Caco-2 (cell line): Measurements from ENCODE around the gene MGLL. TPM values are rescaled to one million over a fixed set of nuclear protein-coding genes. Genes with fewer than 3 reads are reported as not detected.

ENCODE experiments used
- BruUV-seq: library from RNA; stranded (reverse); fragments of 400-500 nt; replicated peaks from 2 replicates; lab custom pipeline; 2021; lab: Mats Ljungman, UMichigan
- CTCF ChIA-PET: fragments of 300-600 bp; sonication (Branson Sonifier 250); formaldehyde crosslinking; loops from one replicate; lab custom pipeline; 2022; ENCODE audit warnings: antibody characterized with exemption; lab: Charles Lee
- POLR2A ChIA-PET: fragments of 300-600 bp; sonication (Branson Sonifier 250); formaldehyde crosslinking; loops from one replicate; lab custom pipeline; 2022; ENCODE audit warnings: antibody characterized with exemption; lab: Charles Lee
- DNase-seq, 2 experiments: peaks; one replicate each; pipeline versions ENCODE4 v3.0.0 to v3.0.0-alpha.2; 2020 to 2022
- H3K27me3 ChIP-seq: replicated peaks from 2 replicates; pipeline ENCODE4 v1.6.0; 2011; ENCODE audit warnings: low read length; ENCODE audit not compliant: control insufficient read depth, insufficient read depth
- H3K36me3 ChIP-seq: 2 replicates; pipeline ENCODE4 v1.5.1; 2011; ENCODE audit warnings: low read length; ENCODE audit not compliant: control insufficient read depth, insufficient read depth
- H3K4me1 ChIP-seq: fragments of 250-450 bp; sonication (Bioruptor Pico); 2 replicates; pipeline ENCODE4 v1.5.1; 2020; ENCODE audit warnings: mild to moderate bottlenecking
- H3K4me3 ChIP-seq: 2 replicates; pipeline ENCODE4 v1.5.1; 2011; ENCODE audit warnings: low read depth, mild to moderate bottlenecking, control low read depth, low read length
- H3K9me3 ChIP-seq: fragments of 250-450 bp; sonication (Bioruptor Pico); 2 replicates; pipeline ENCODE4 v1.5.1; 2020; ENCODE audit warnings: mild to moderate bottlenecking, moderate library complexity
- H3K27ac Mint-ChIP-seq: one replicate; pipeline ENCODE4 v1.8.0; 2022; ENCODE audit warnings: mixed read lengths; ENCODE audit not compliant: unreplicated experiment
- H3K27me3 Mint-ChIP-seq: one replicate; pipeline ENCODE4 v1.8.0; 2022; ENCODE audit warnings: mixed read lengths; ENCODE audit not compliant: insufficient read depth, unreplicated experiment
- H3K36me3 Mint-ChIP-seq: one replicate; pipeline ENCODE4 v1.8.0; 2022; ENCODE audit warnings: mild to moderate bottlenecking, mixed read lengths; ENCODE audit not compliant: insufficient read depth, unreplicated experiment
- H3K4me1 Mint-ChIP-seq: one replicate; pipeline ENCODE4 v1.8.0; 2022; ENCODE audit warnings: low read depth, mixed read lengths; ENCODE audit not compliant: unreplicated experiment
- H3K4me3 Mint-ChIP-seq: one replicate; pipeline ENCODE4 v1.8.0; 2022; ENCODE audit warnings: mild to moderate bottlenecking, moderate library complexity, mixed read lengths; ENCODE audit not compliant: unreplicated experiment
- H3K9me3 Mint-ChIP-seq: one replicate; pipeline ENCODE4 v1.8.0; 2022; ENCODE audit warnings: mixed read lengths; ENCODE audit not compliant: unreplicated experiment
- CTCF ChIP-seq, 2 experiments: fragments of 200-600 bp in 1 of 2; IDR thresholded peaks; 1 replicate in 1 of 2; 2 replicates in 1 of 2; pipeline versions ENCODE4 v1.5.1 to v1.8.0; 2011 to 2022; ENCODE audit warnings: antibody characterized with exemption in 1 of 2, control low read depth in 1 of 2, inconsistent platforms in 1 of 2, low read depth in 1 of 2, low read length in 1 of 2, mild to moderate bottlenecking in 1 of 2, moderate library complexity in 1 of 2; ENCODE audit not compliant: insufficient read depth in 1 of 2, severe bottlenecking in 1 of 2, unreplicated experiment in 1 of 2
- intact Hi-C: fragments of 100-400 bp; cut with micrococcal nuclease; formaldehyde crosslinking; loops from one replicate; pipeline ENCODE4 v1.10.0; 2022; ENCODE audit not compliant: unreplicated experiment
- total RNA-seq: library from RNA; stranded (reverse); gene quantifications from 2 replicates; pipeline ENCODE4 v1.2.3, GENCODE V29; 2022

Gene MGLL
- total RNA-seq, 1 experiment from 2014 or later: 7.8 TPM

- intact Hi-C loops: loop anchor here (1.0 to 2.0 kb wide), 4 partner anchors 26 to 169 kb away; no protein-coding TSS in a partner anchor
- Histone ChIP-seq H3K27me3 (no peaks in the 10 kb centered on the region), H3K4me3 (no peak overlapping the region), H3K36me3 (no peaks in the 10 kb centered on the region), H3K9me3 (no peaks in the 10 kb centered on the region), H3K4me1 (peaks cover 25% of the 10 kb centered on the region)
- Mint-ChIP-seq H3K27ac (peak overlapping the region; percentile 77), H3K4me3 (no peak overlapping the region), H3K9me3 (no peaks in the 10 kb centered on the region), H3K4me1 (peaks cover 16% of the 10 kb centered on the region), H3K27me3 (no peaks in the 10 kb centered on the region), H3K36me3 (peaks cover 8% of the 10 kb centered on the region)
- ChIA-PET POLR2A (no interaction called here), CTCF (interaction anchor here (0.6 to 1.7 kb wide), 18 partner anchors 8 to 1578 kb away, joined by 3 to 19 read pairs (median 5); partner anchors contain the start of gene MGLL)
- BruUV-seq: no TSS peak
- no peak for DNase-seq
- no peak for TF ChIP-seq CTCF (IDR thresholded peaks at IDR 0.05; ENCODE audit: insufficient read depth in 1 of 2, low read depth in 1 of 2, low read length in 1 of 2, severe bottlenecking in 1 of 2, unreplicated experiment in 1 of 2)
Observed at GRCh38 chr3:127790882-127791183, 31.5 kb downstream of the MGLL start.

- Mint-ChIP-seq H3K27me3 (no peaks in the 10 kb centered on the region), H3K4me1 (peaks cover 16% of the 10 kb centered on the region), H3K36me3 (peaks cover 8% of the 10 kb centered on the region), H3K27ac (peak overlapping the region; percentile 77), H3K9me3 (no peaks in the 10 kb centered on the region), H3K4me3 (no peak overlapping the region)
- H3K36me3 ChIP-seq: no peaks in the 10 kb centered on the region
- ChIA-PET CTCF (interaction anchor here (0.6 to 1.7 kb wide), 17 partner anchors 7 to 1577 kb away, joined by 3 to 19 read pairs (median 5); partner anchors contain the start of gene MGLL), POLR2A (no interaction called here)
- H3K4me1 ChIP-seq: peaks cover 25% of the 10 kb centered on the region
- DNase-seq: no peak
- H3K27me3 ChIP-seq: no peaks in the 10 kb centered on the region
- BruUV-seq: no TSS peak
- no peak for TF ChIP-seq CTCF (IDR thresholded peaks at IDR 0.05; ENCODE audit: insufficient read depth in 1 of 2, low read depth in 1 of 2, low read length in 1 of 2, severe bottlenecking in 1 of 2, unreplicated experiment in 1 of 2)
- no peak overlapping the region for H3K4me3 ChIP-seq
- intact Hi-C loops: loop anchor here (2.0 kb wide), 2 partner anchors 27 to 43 kb away; no protein-coding TSS in a partner anchor
- no peaks in the 10 kb centered on the region for H3K9me3 ChIP-seq
Observed at GRCh38 chr3:127789990-127790881, 32.1 kb downstream of the MGLL start.

DNA sequence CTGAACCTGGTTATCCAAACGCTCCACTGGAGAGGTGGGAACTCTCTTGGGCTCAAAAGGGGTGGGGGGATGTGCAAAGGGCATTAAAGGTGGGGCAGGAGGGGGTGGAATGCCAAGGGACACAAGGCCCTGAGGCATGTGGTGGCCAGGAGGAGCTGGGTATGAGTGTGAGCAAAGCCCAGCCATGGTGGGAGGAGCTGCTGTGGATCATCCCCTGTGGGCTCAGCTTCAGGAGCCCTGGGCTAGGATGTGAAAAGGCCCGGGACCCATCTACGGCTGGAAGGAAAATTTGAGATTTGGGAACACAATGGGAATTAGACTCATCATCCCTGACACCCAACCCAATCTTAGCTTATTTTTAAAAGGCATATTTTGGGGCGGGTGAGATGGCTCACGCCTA is 33.3 kb downstream of the MGLL start:
- Mint-ChIP-seq H3K27me3 (no peaks in the 10 kb centered on the region), H3K4me1 (peaks cover 16% of the 10 kb centered on the region), H3K27ac (no peak overlapping the region), H3K4me3 (no peak overlapping the region), H3K36me3 (no peaks in the 10 kb centered on the region), H3K9me3 (no peaks in the 10 kb centered on the region)
- BruUV-seq: no TSS peak
- Histone ChIP-seq H3K27me3 (no peaks in the 10 kb centered on the region), H3K9me3 (no peaks in the 10 kb centered on the region), H3K36me3 (no peaks in the 10 kb centered on the region), H3K4me1 (peaks cover 25% of the 10 kb centered on the region), H3K4me3 (no peak overlapping the region)
- TF ChIP-seq CTCF (IDR thresholded peaks at IDR 0.05; ENCODE audit: insufficient read depth in 1 of 2, low read depth in 1 of 2, low read length in 1 of 2, severe bottlenecking in 1 of 2, unreplicated experiment in 1 of 2): no peak
- POLR2A ChIA-PET: no interaction called here
- intact Hi-C loops: no loop called here
- DNase-seq: no peak
- CTCF ChIA-PET: interaction anchor here (1.2 kb wide), 1 partner anchor 21 kb away, joined by 8 read pairs; no protein-coding TSS in a partner anchor
